PFSK-1 (cell line): ENCODE results near the gene STIM1.

Experiments
- FOXP2 ChIP-seq: optimal IDR thresholded peaks from 2 replicates; pipeline ENCODE3; 2011; ENCODE audit warnings: borderline replicate concordance, control low read depth, inconsistent platforms; ENCODE audit not compliant: insufficient read depth; ENCODE audit errors: extremely low read length, extremely low read depth
- POLR2AphosphoS5 ChIP-seq: IDR thresholded peaks from 2 replicates; pipeline ENCODE4 v1.6.1; 2012; ENCODE audit warnings: low read depth, mild to moderate bottlenecking, control low read depth, low read length, moderate library complexity
- REST ChIP-seq, 2 experiments: IDR thresholded peaks; 2 replicates each; pipeline versions ENCODE4 v1.6.1 to v1.8.0; 2011 to 2012; ENCODE audit warnings: low read depth in 2 of 2, low read length in 2 of 2, control low read depth in 1 of 2, inconsistent platforms in 1 of 2, mild to moderate bottlenecking in 1 of 2, moderate library complexity in 1 of 2; ENCODE audit not compliant: insufficient read depth in 1 of 2
- SIN3A ChIP-seq: IDR thresholded peaks from 2 replicates; pipeline ENCODE4 v1.6.1; 2012; ENCODE audit warnings: mild to moderate bottlenecking, low read length, moderate library complexity, borderline replicate concordance; ENCODE audit not compliant: insufficient read depth
- TAF1 ChIP-seq: IDR thresholded peaks from 2 replicates; pipeline ENCODE4 v1.6.1; 2012; ENCODE audit warnings: low read length, control low read depth, borderline replicate concordance; ENCODE audit not compliant: insufficient read depth

The STIM1 gene

GRCh38 chr11:3989276-3989920 is 133.9 kb downstream of the STIM1 start:
- no peak for TF ChIP-seq POLR2AphosphoS5
- TF ChIP-seq TAF1: no peak
- no peak for TF ChIP-seq SIN3A
- TF ChIP-seq FOXP2: no peak
- TF ChIP-seq REST (IDR thresholded peaks at IDR 0.05; ENCODE audit: insufficient read depth in 1 of 2, low read depth in 2 of 2, low read length in 2 of 2): no peak

GRCh38 chr11:3989921-3990290 is 134.4 kb downstream of the STIM1 start:
- no peak for TF ChIP-seq FOXP2
- TF ChIP-seq SIN3A: no peak
- no peak for TF ChIP-seq REST (IDR thresholded peaks at IDR 0.05; ENCODE audit: insufficient read depth in 1 of 2, low read depth in 2 of 2, low read length in 2 of 2)
- no peak for TF ChIP-seq TAF1
- TF ChIP-seq POLR2AphosphoS5: no peak

- TF ChIP-seq FOXP2 (no peak), TAF1 (no peak), POLR2AphosphoS5 (no peak), REST (IDR thresholded peaks at IDR 0.05; ENCODE audit: insufficient read depth in 1 of 2, low read depth in 2 of 2, low read length in 2 of 2) (no peak), SIN3A (no peak)
These were observed 134.9 kb downstream of the STIM1 start for GRCh38 chr11:3990406-3990805.

- TF ChIP-seq REST (IDR thresholded peaks at IDR 0.05; ENCODE audit: insufficient read depth in 1 of 2, low read depth in 2 of 2, low read length in 2 of 2) (no peak), POLR2AphosphoS5 (no peak), SIN3A (no peak), TAF1 (no peak), FOXP2 (no peak)
These were observed 137.5 kb downstream of the STIM1 start for GRCh38 chr11:3992964-3993363.
